ENCODE results near the gene STAG2. TPM values are rescaled to one million over a fixed set of nuclear protein-coding genes. Genes with fewer than 3 reads are reported as not detected.

Gene STAG2
- total and polyA plus RNA-seq, 2 donors (not counting 3 experiments of a cell fraction or from before 2014, with no cell fraction given): 12.7 to 55.9 TPM

DNA sequence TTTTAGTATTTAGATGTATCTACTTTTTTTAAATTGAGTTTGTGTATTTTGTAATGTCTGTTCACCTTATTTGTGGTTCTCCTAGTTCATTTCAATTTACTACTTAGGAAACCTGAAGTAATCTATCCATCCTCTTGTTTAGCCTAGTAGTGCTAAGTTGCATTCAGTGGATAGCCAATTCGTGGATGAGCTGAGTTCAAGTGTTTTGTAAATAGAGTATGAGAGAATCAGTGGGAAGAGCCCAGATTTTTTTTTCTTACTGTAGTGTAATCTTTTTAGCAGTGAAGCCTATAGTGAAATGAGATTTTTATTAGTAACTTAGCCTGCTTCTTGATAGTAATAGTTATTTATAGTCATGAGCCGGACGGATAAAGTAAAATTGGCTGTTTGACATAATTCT is 21.7 kb downstream of the STAG2 start:
- DNase-seq (ENCODE audit: low read depth, low spot score): no peak
- FAIRE-seq: no peak
- intact Hi-C loops (cut with micrococcal nuclease) (no loop called here), dilution Hi-C loops (cut with MboI; ENCODE audit: extremely low pct_ligation_motif_present, low sequenced_read_pairs) (no loop called here)
- H3K79me2 ChIP-seq (ENCODE audit: control insufficient read depth, insufficient read depth, low read length): peaks cover 93% of the 10 kb centered on the region
- ChIA-PET CTCF (interaction anchor here (0.7 kb wide), 1 partner anchor 64 kb away, joined by 4 read pairs; no protein-coding TSS in a partner anchor), POLR2A (no interaction called here)
- peaks cover 3% of the 10 kb centered on the region for H4K20me1 ChIP-seq (replicated peaks; ENCODE audit: control insufficient read depth, extremely low read depth, insufficient read depth, low read length)
- peaks cover 6% of the 10 kb centered on the region for H3K4me1 ChIP-seq (ENCODE audit: control insufficient read depth, extremely low read depth, insufficient read depth, low read length)
- H3K9ac ChIP-seq (replicated peaks; ENCODE audit: extremely low read depth, insufficient read depth, low read length): no peak overlapping the region
- no peaks in the 10 kb centered on the region for H3K36me3 ChIP-seq (ENCODE audit: control insufficient read depth in 2 of 2, extremely low read depth in 1 of 2, insufficient read depth in 2 of 2, low read length in 2 of 2)
- no peak overlapping the region for H3K4me3 ChIP-seq (replicated peaks in 1 of 3; ENCODE audit: insufficient read depth in 1 of 3, low read depth in 1 of 3, low read length in 3 of 3)
- H3K27me3 ChIP-seq (ENCODE audit: control insufficient read depth in 2 of 2, insufficient read depth in 2 of 2, low read length in 2 of 2): no peaks in the 10 kb centered on the region
- TF ChIP-seq JUN (IDR thresholded peaks at IDR 0.05; ENCODE audit: borderline replicate concordance, insufficient read depth, insufficient read length, low read depth) (no peak), MYC (IDR thresholded peaks at IDR 0.05; ENCODE audit: low read depth, low read length) (no peak), FOS (IDR thresholded peaks at IDR 0.05; ENCODE audit: borderline replicate concordance, insufficient read depth, low read length) (no peak)
- TF ChIP-seq, protein P1, sequence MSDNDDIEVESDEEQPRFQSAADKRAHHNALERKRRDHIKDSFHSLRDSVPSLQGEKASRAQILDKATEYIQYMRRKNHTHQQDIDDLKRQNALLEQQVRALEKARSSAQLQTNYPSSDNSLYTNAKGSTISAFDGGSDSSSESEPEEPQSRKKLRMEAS (IDR thresholded peaks at IDR 0.05; ENCODE audit: insufficient read depth, insufficient read length): no peak
- TF ChIP-seq, protein P2, sequence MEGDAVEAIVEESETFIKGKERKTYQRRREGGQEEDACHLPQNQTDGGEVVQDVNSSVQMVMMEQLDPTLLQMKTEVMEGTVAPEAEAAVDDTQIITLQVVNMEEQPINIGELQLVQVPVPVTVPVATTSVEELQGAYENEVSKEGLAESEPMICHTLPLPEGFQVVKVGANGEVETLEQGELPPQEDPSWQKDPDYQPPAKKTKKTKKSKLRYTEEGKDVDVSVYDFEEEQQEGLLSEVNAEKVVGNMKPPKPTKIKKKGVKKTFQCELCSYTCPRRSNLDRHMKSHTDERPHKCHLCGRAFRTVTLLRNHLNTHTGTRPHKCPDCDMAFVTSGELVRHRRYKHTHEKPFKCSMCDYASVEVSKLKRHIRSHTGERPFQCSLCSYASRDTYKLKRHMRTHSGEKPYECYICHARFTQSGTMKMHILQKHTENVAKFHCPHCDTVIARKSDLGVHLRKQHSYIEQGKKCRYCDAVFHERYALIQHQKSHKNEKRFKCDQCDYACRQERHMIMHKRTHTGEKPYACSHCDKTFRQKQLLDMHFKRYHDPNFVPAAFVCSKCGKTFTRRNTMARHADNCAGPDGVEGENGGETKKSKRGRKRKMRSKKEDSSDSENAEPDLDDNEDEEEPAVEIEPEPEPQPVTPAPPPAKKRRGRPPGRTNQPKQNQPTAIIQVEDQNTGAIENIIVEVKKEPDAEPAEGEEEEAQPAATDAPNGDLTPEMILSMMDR (IDR thresholded peaks at IDR 0.05; ENCODE audit: extremely low read depth in 1 of 2, insufficient read depth in 1 of 2, low read depth in 1 of 2, low read length in 2 of 2): no peak
- no peaks in the 10 kb centered on the region for H3K9me1 ChIP-seq (replicated peaks; ENCODE audit: control insufficient read depth, extremely low read depth, insufficient read depth, low read length)
- H3K27ac ChIP-seq (ENCODE audit: insufficient read depth, low read depth, low read length): no peak overlapping the region
- no peak overlapping the region for H2AFZ ChIP-seq (ENCODE audit: low read depth, low read length)
- no peaks in the 10 kb centered on the region for H3K9me3 ChIP-seq (replicated peaks; ENCODE audit: control insufficient read depth, insufficient read depth, low read length)
- H3K4me2 ChIP-seq (ENCODE audit: insufficient read depth, low read length): no peak overlapping the region
- BruUV-seq (replicated peaks): no TSS peak

- BruUV-seq (replicated peaks): no TSS peak
- H3K27me3 ChIP-seq (ENCODE audit: control insufficient read depth in 2 of 2, insufficient read depth in 2 of 2, low read length in 2 of 2): no peaks in the 10 kb centered on the region
- no peaks in the 10 kb centered on the region for H3K9me1 ChIP-seq (replicated peaks; ENCODE audit: control insufficient read depth, extremely low read depth, insufficient read depth, low read length)
- FAIRE-seq (no peak), DNase-seq (ENCODE audit: low read depth, low spot score) (no peak)
- no peak overlapping the region for H3K4me2 ChIP-seq (ENCODE audit: insufficient read depth, low read length)
- no peaks in the 10 kb centered on the region for H3K4me1 ChIP-seq (ENCODE audit: control insufficient read depth, extremely low read depth, insufficient read depth, low read length)
- peaks cover 90% of the 10 kb centered on the region for H3K79me2 ChIP-seq (ENCODE audit: control insufficient read depth, insufficient read depth, low read length)
- no peak overlapping the region for H3K9ac ChIP-seq (replicated peaks; ENCODE audit: extremely low read depth, insufficient read depth, low read length)
- H3K36me3 ChIP-seq (ENCODE audit: control insufficient read depth in 2 of 2, extremely low read depth in 1 of 2, insufficient read depth in 2 of 2, low read length in 2 of 2): no peaks in the 10 kb centered on the region
- H3K27ac ChIP-seq (ENCODE audit: insufficient read depth, low read depth, low read length): no peak overlapping the region
- H4K20me1 ChIP-seq (replicated peaks; ENCODE audit: control insufficient read depth, extremely low read depth, insufficient read depth, low read length): no peaks in the 10 kb centered on the region
- dilution Hi-C loops (cut with MboI; ENCODE audit: extremely low pct_ligation_motif_present, low sequenced_read_pairs) (no loop called here), intact Hi-C loops (cut with micrococcal nuclease) (no loop called here)
- H2AFZ ChIP-seq (ENCODE audit: low read depth, low read length): no peak overlapping the region
- TF ChIP-seq FOS (IDR thresholded peaks at IDR 0.05; ENCODE audit: borderline replicate concordance, insufficient read depth, low read length): no peak
- ChIA-PET POLR2A (no interaction called here), CTCF (interaction anchor here (1.3 kb wide), 1 partner anchor 153 kb away, joined by 4 read pairs; no protein-coding TSS in a partner anchor)
- H3K9me3 ChIP-seq (replicated peaks; ENCODE audit: control insufficient read depth, insufficient read depth, low read length): no peaks in the 10 kb centered on the region
- no peak overlapping the region for H3K4me3 ChIP-seq (replicated peaks in 1 of 3; ENCODE audit: insufficient read depth in 1 of 3, low read depth in 1 of 3, low read length in 3 of 3)
Measured at GRCh38 chrX:123986377-123986776, 24.9 kb downstream of the STAG2 start.

Data from endothelial cell of umbilical vein (primary cell).